ENCODE results near the gene TREH. TPM values are rescaled to one million over a fixed set of nuclear protein-coding genes. Genes with fewer than 3 reads are reported as not detected.
"Not testable (repeated sequence)": the region's sequence is repeated elsewhere in the genome, so short reads cannot be mapped to it uniquely, and the experiment has no call there.

The TREH gene
- total RNA-seq, 1 experiment from 2014 or later: not detected

- Histone ChIP-seq H3K27ac (ENCODE audit: low read depth, low read length, poor library complexity, severe bottlenecking) (no peak overlapping the region), H3K9me3 (ENCODE audit: low read depth, low read length, poor library complexity, severe bottlenecking) (no peaks in the 10 kb centered on the region), H3K4me3 (ENCODE audit: low read depth, low read length, poor library complexity, severe bottlenecking) (no peak overlapping the region), H3K27me3 (replicated peaks; ENCODE audit: insufficient read depth, low read depth, low read length, poor library complexity) (no peaks in the 10 kb centered on the region), H3K4me1 (ENCODE audit: insufficient read depth, low read length, poor library complexity, severe bottlenecking) (peaks cover 4% of the 10 kb centered on the region), H3K36me3 (ENCODE audit: insufficient read depth, low read length, poor library complexity, severe bottlenecking) (no peaks in the 10 kb centered on the region)
- no peak for DNase-seq (ENCODE audit: low spot score)
- no peak for TF ChIP-seq EZH2 (IDR thresholded peaks at IDR 0.05; ENCODE audit: borderline replicate concordance, low read depth, low read length, poor library complexity, severe bottlenecking)
- TF ChIP-seq, protein P1, sequence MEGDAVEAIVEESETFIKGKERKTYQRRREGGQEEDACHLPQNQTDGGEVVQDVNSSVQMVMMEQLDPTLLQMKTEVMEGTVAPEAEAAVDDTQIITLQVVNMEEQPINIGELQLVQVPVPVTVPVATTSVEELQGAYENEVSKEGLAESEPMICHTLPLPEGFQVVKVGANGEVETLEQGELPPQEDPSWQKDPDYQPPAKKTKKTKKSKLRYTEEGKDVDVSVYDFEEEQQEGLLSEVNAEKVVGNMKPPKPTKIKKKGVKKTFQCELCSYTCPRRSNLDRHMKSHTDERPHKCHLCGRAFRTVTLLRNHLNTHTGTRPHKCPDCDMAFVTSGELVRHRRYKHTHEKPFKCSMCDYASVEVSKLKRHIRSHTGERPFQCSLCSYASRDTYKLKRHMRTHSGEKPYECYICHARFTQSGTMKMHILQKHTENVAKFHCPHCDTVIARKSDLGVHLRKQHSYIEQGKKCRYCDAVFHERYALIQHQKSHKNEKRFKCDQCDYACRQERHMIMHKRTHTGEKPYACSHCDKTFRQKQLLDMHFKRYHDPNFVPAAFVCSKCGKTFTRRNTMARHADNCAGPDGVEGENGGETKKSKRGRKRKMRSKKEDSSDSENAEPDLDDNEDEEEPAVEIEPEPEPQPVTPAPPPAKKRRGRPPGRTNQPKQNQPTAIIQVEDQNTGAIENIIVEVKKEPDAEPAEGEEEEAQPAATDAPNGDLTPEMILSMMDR (conservative IDR thresholded peaks at IDR 0.05; ENCODE audit: low read depth, low read length): no peak
- intact Hi-C loops (cut with micrococcal nuclease; ENCODE audit: unreplicated experiment): no loop called here
- ChIA-PET CTCF (no interaction called here), POLR2A (ENCODE audit: low non-redundant PET) (no interaction called here)
- BruUV-seq (replicated peaks): no TSS peak
Measured at GRCh38 chr11:118687906-118688305, 8.5 kb upstream of the TREH start.

GRCh38 chr11:118684187-118684586 lies 4.7 kb upstream of the TREH start:
- Histone ChIP-seq H3K36me3 (ENCODE audit: insufficient read depth, low read length, poor library complexity, severe bottlenecking) (no peaks in the 10 kb centered on the region), H3K9me3 (ENCODE audit: low read depth, low read length, poor library complexity, severe bottlenecking) (no peaks in the 10 kb centered on the region), H3K27me3 (replicated peaks; ENCODE audit: insufficient read depth, low read depth, low read length, poor library complexity) (no peaks in the 10 kb centered on the region), H3K4me3 (ENCODE audit: low read depth, low read length, poor library complexity, severe bottlenecking) (no peak overlapping the region), H3K4me1 (ENCODE audit: insufficient read depth, low read length, poor library complexity, severe bottlenecking) (no peaks in the 10 kb centered on the region), H3K27ac (ENCODE audit: low read depth, low read length, poor library complexity, severe bottlenecking) (no peak overlapping the region)
- BruUV-seq (replicated peaks): no TSS peak
- ChIA-PET POLR2A (ENCODE audit: low non-redundant PET) (no interaction called here), CTCF (no interaction called here)
- TF ChIP-seq, protein P1 (conservative IDR thresholded peaks at IDR 0.05; ENCODE audit: low read depth, low read length): no peak
- no peak for TF ChIP-seq EZH2 (IDR thresholded peaks at IDR 0.05; ENCODE audit: borderline replicate concordance, low read depth, low read length, poor library complexity, severe bottlenecking)
- intact Hi-C loops (cut with micrococcal nuclease; ENCODE audit: unreplicated experiment): no loop called here
- no peak for DNase-seq (ENCODE audit: low spot score)

- intact Hi-C loops (cut with micrococcal nuclease; ENCODE audit: unreplicated experiment); H3K27me3 ChIP-seq (replicated peaks; ENCODE audit: insufficient read depth, low read depth, low read length, poor library complexity); DNase-seq (ENCODE audit: low spot score); H3K4me1 ChIP-seq (ENCODE audit: insufficient read depth, low read length, poor library complexity, severe bottlenecking); H3K27ac ChIP-seq (ENCODE audit: low read depth, low read length, poor library complexity, severe bottlenecking); H3K9me3 ChIP-seq (ENCODE audit: low read depth, low read length, poor library complexity, severe bottlenecking); H3K36me3 ChIP-seq (ENCODE audit: insufficient read depth, low read length, poor library complexity, severe bottlenecking); BruUV-seq (replicated peaks); POLR2A ChIA-PET (ENCODE audit: low non-redundant PET); H3K4me3 ChIP-seq (ENCODE audit: low read depth, low read length, poor library complexity, severe bottlenecking); CTCF ChIA-PET: not testable (repeated sequence)
Measured at GRCh38 chr11:118682939-118683338, 3.5 kb upstream of the TREH start.

DNA sequence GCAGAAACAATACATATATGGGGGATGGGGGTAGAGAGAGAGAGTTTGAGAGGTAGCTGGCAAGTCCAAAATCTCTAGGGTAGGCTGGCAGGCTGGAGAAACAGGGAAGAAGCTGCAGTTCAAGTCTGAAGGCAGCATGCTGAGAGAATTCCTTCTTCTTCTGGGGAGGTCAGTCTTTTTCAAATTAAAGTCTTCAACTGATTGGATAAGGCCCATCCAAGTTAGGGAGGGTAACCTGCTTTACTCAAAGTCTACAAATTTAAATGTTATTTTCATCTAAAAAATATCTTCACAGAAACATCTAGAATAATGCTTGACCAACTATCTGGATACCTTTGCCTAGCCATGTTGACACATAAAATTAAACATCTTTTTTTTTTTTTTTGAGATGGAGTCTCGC lies 2.9 kb upstream of the TREH start:
- H3K4me1 ChIP-seq (ENCODE audit: insufficient read depth, low read length, poor library complexity, severe bottlenecking): no peaks in the 10 kb centered on the region
- TF ChIP-seq, protein P1 (conservative IDR thresholded peaks at IDR 0.05; ENCODE audit: low read depth, low read length): no peak
- TF ChIP-seq EZH2 (IDR thresholded peaks at IDR 0.05; ENCODE audit: borderline replicate concordance, low read depth, low read length, poor library complexity, severe bottlenecking): no peak
- H3K9me3 ChIP-seq (ENCODE audit: low read depth, low read length, poor library complexity, severe bottlenecking): no peaks in the 10 kb centered on the region
- H3K4me3 ChIP-seq (ENCODE audit: low read depth, low read length, poor library complexity, severe bottlenecking): no peak overlapping the region
- DNase-seq (ENCODE audit: low spot score): no peak
- no peaks in the 10 kb centered on the region for H3K36me3 ChIP-seq (ENCODE audit: insufficient read depth, low read length, poor library complexity, severe bottlenecking)
- H3K27ac ChIP-seq (ENCODE audit: low read depth, low read length, poor library complexity, severe bottlenecking): no peak overlapping the region
- H3K27me3 ChIP-seq (replicated peaks; ENCODE audit: insufficient read depth, low read depth, low read length, poor library complexity): no peaks in the 10 kb centered on the region
- BruUV-seq (replicated peaks): no TSS peak
- intact Hi-C loops (cut with micrococcal nuclease; ENCODE audit: unreplicated experiment): no loop called here
- ChIA-PET CTCF (no interaction called here), POLR2A (ENCODE audit: low non-redundant PET) (no interaction called here)

DNA sequence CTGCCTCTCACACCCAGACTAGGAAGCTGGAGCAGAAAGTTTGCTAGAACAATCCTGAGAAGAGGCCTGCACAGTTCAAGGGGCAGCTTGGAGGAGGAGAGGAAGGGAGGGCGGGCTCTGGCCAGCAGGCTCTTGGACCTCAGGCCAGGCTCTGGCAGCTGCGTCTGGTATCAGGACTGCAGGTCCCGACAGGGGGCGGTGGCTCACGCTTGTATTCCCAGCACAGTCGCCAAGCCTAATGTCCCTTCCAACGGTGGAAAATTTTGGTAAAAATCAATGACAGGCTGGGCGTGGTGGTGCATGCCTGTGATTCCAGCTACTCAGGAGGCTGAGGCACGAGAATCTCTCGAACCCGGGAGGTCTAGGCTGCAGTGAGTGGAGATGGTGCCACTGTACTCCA lies 542 bp downstream of the TREH start:
- H3K9me3 ChIP-seq (ENCODE audit: low read depth, low read length, poor library complexity, severe bottlenecking); H3K36me3 ChIP-seq (ENCODE audit: insufficient read depth, low read length, poor library complexity, severe bottlenecking); H3K4me1 ChIP-seq (ENCODE audit: insufficient read depth, low read length, poor library complexity, severe bottlenecking); BruUV-seq (replicated peaks); H3K4me3 ChIP-seq (ENCODE audit: low read depth, low read length, poor library complexity, severe bottlenecking); intact Hi-C loops (cut with micrococcal nuclease; ENCODE audit: unreplicated experiment); H3K27ac ChIP-seq (ENCODE audit: low read depth, low read length, poor library complexity, severe bottlenecking); POLR2A ChIA-PET (ENCODE audit: low non-redundant PET); H3K27me3 ChIP-seq (replicated peaks; ENCODE audit: insufficient read depth, low read depth, low read length, poor library complexity); CTCF ChIA-PET; DNase-seq (ENCODE audit: low spot score): not testable (repeated sequence)

Data from A673 (cell line).